HepG2 (cell line): ENCODE measurements around the gene LRRC3. TPM values are rescaled to one million over a fixed set of nuclear protein-coding genes. Genes with fewer than 3 reads are reported as not detected.

Experiments used
- ATAC-seq: fragments of 200-7000 bp; cut with Tn5 transposase; 3 replicates; pipeline ENCODE4 v1.9.1; 2020; ENCODE audit warnings: mild to moderate bottlenecking, moderate library complexity
- BruUV-seq: library from RNA; stranded (reverse); fragments of 400-500 nt; replicated peaks from 2 replicates; lab custom pipeline; 2021; lab: Mats Ljungman, UMichigan
- CTCF ChIA-PET: fragments of 300-600 bp; formaldehyde crosslinking; extraction: SDS; loops from one replicate; lab custom pipeline; 2021; ENCODE audit warnings: low total read pairs, inconsistent platforms, low intra/inter-chr PET ratio; lab: Yijun Ruan, JAX
- POLR2A ChIA-PET: fragments of 350-600 bp; sonication (Branson Sonifier 250); formaldehyde crosslinking; loops from one replicate; lab custom pipeline; 2020; ENCODE audit warnings: antibody characterized with exemption, inconsistent platforms; lab: Yijun Ruan, JAX
- DNase-seq: peaks from one replicate; pipeline ENCODE4 v3.0.0-alpha.2; 2015; ENCODE audit warnings: low spot score
- FAIRE-seq: peaks from 3 replicates; lab custom pipeline; 2011; peaks lifted over from hg19 to GRCh38; lab: Jason Lieb, UNC
- H2AFZ ChIP-seq: one replicate; pipeline ENCODE4 v1.6.1; 2011; ENCODE audit warnings: low read length, inconsistent platforms
- H3K27ac ChIP-seq: fragments of 300-600 bp; 3 replicates; pipeline ENCODE4 v1.8.0; 2011; ENCODE audit warnings: mixed run types, mild to moderate bottlenecking, mixed read lengths, low read length, inconsistent platforms; ENCODE audit not compliant: insufficient read depth; ENCODE audit errors: extremely low read length
- H3K27me3 ChIP-seq, 2 experiments: fragments of 200-600 bp in 1 of 2; 2 replicates in 1 of 2; 3 replicates in 1 of 2; pipeline versions ENCODE4 v1.6.0 to v1.8.0; 2011; ENCODE audit warnings: low read length in 2 of 2, mild to moderate bottlenecking in 2 of 2, moderate library complexity in 2 of 2, inconsistent platforms in 1 of 2; ENCODE audit not compliant: insufficient read depth in 2 of 2, control insufficient read depth in 1 of 2
- H3K36me3 ChIP-seq, 2 experiments: fragments of 200-600 bp in 1 of 2; replicated peaks in 1 of 2; 2 replicates in 1 of 2; 3 replicates in 1 of 2; pipeline versions ENCODE4 v1.5.1 to v1.8.0; 2011; ENCODE audit warnings: low read length in 2 of 2, inconsistent platforms in 1 of 2; ENCODE audit not compliant: insufficient read depth in 2 of 2, control insufficient read depth in 1 of 2
- H3K4me1 ChIP-seq: 2 replicates; pipeline ENCODE4 v1.5.1; 2012; ENCODE audit warnings: low read length, inconsistent platforms; ENCODE audit not compliant: insufficient read depth
- H3K4me2 ChIP-seq: 2 replicates; pipeline ENCODE4 v1.6.0; 2011; ENCODE audit warnings: low read depth, low read length, inconsistent platforms
- H3K4me3 ChIP-seq, 3 experiments: fragments of 200-600 bp in 1 of 3; sonication (generic), shearing (Covaris generic) in 1 of 3; replicated peaks in 1 of 3; 2 replicates each; pipeline ENCODE4 v1.5.1; 2011 to 2016; ENCODE audit warnings: low read length in 3 of 3, inconsistent platforms in 2 of 3, low read depth in 2 of 3, mild to moderate bottlenecking in 2 of 3, control low read depth in 1 of 3, mixed read lengths in 1 of 3; ENCODE audit not compliant: insufficient read depth in 1 of 3
- H3K79me2 ChIP-seq: one replicate; pipeline ENCODE4 v1.6.1; 2011; ENCODE audit warnings: low read length, inconsistent platforms; ENCODE audit not compliant: insufficient read depth
- H3K9ac ChIP-seq: 2 replicates; pipeline ENCODE4 v1.6.0; 2011; ENCODE audit warnings: mild to moderate bottlenecking, low read depth, low read length, inconsistent platforms; ENCODE audit not compliant: insufficient read depth
- H3K9me3 ChIP-seq: 2 replicates; pipeline ENCODE4 v1.5.1; 2012; ENCODE audit warnings: mild to moderate bottlenecking, low read length
- H4K20me1 ChIP-seq: 2 replicates; pipeline ENCODE4 v1.6.0; 2011; ENCODE audit warnings: inconsistent platforms, mild to moderate bottlenecking, low read length, moderate library complexity; ENCODE audit not compliant: insufficient read depth
- ZC3H13 ChIP-seq: sonication (generic); formaldehyde crosslinking; IDR thresholded peaks from 2 replicates; pipeline ENCODE4 v1.8.1; 2023; ENCODE audit warnings: mild to moderate bottlenecking, missing genetic modification reagents, moderate library complexity
- ZC3H4 ChIP-seq: sonication (generic); formaldehyde crosslinking; IDR thresholded peaks from 2 replicates; pipeline ENCODE4 v1.4.0; 2020; ENCODE audit warnings: missing genetic modification reagents, borderline replicate concordance
- ZKSCAN1 ChIP-seq: fragments of 150-350 bp; IDR thresholded peaks from 2 replicates; pipeline ENCODE4 v1.6.1; 2014; ENCODE audit warnings: low read length
- ZNF263 ChIP-seq: sonication (generic); formaldehyde crosslinking; IDR thresholded peaks from 2 replicates; pipeline ENCODE4 v1.4.0; 2020; ENCODE audit warnings: missing genetic modification reagents
- ZNF629 ChIP-seq: sonication (generic); formaldehyde crosslinking; conservative IDR thresholded peaks from 2 replicates; pipeline ENCODE4 v1.5.0; 2020; ENCODE audit warnings: missing genetic modification reagents
- ZNF761 ChIP-seq: sonication (generic); formaldehyde crosslinking; conservative IDR thresholded peaks from 2 replicates; pipeline ENCODE4 v1.4.0; 2020; ENCODE audit warnings: mild to moderate bottlenecking, missing genetic modification reagents
- WGBS: methylation state at CpG from one replicate; pipeline ENCODE4 v1.1.6; 2017; ENCODE audit warnings: low lambda C conversion rate; 5-methylcytosine and 5-hydroxymethylcytosine counted together
- in situ Hi-C: cut with HindIII; loops from 2 replicates; pipeline ENCODE4 v1.10.0; 2017; ENCODE audit warnings: low pct_unique_long_range_greater_than_20kb; ENCODE audit not compliant: extremely low pct_ligation_motif_present
- intact Hi-C: fragments of 100-400 bp; cut with micrococcal nuclease; formaldehyde crosslinking; loops from one replicate; pipeline ENCODE4 v1.10.0; 2022; ENCODE audit not compliant: unreplicated experiment
- polyA plus RNA-seq, 8 experiments: library from polyadenylated mRNA; depleted of rRNA in 3 of 8; stranded (reverse) in 7 of 8; unstranded in 1 of 8; fragments of >200 nt; fragmentation: Illumina TruSeq in 4 of 8; extraction: Trizol in 4 of 8; gene quantifications; 2 replicates each; pipeline versions ENCODE4 v1.2.1 to v1.2.3, GENCODE V29; 2011 to 2016; ENCODE audit warnings: low read depth in 4 of 8, missing spikeins in 1 of 8, mixed read lengths in 1 of 8; ENCODE audit not compliant: insufficient read depth in 1 of 8
- total RNA-seq, 5 experiments: library from RNA; depleted of rRNA; stranded (reverse); fragments of >200 nt; fragmentation: Illumina TruSeq; extraction: Trizol; gene quantifications; 2 replicates each; pipeline ENCODE4 v1.2.3, GENCODE V29; 2016; ENCODE audit warnings: low read depth in 1 of 5
- TF ChIP-seq, protein P1 (sequence below): sonication (generic); formaldehyde crosslinking; IDR thresholded peaks from 2 replicates; pipeline ENCODE4 v1.4.0; 2020; ENCODE audit warnings: missing genetic modification reagents
- TF ChIP-seq, protein P2 (sequence below), 2 experiments: sonication (generic) in 1 of 2; formaldehyde crosslinking in 1 of 2; IDR thresholded peaks; 2 replicates each; pipeline versions ENCODE4 v1.4.0 to v1.6.1; 2016 to 2020; ENCODE audit warnings: borderline replicate concordance in 1 of 2, low read depth in 1 of 2, mild to moderate bottlenecking in 1 of 2, missing genetic modification reagents in 1 of 2

Gene LRRC3
- total and polyA plus RNA-seq, 2 of the 13 experiments (the other 11 are each of a cell fraction or from before 2014, with no cell fraction given), result 4.8 to 16.5 TPM

DNA sequence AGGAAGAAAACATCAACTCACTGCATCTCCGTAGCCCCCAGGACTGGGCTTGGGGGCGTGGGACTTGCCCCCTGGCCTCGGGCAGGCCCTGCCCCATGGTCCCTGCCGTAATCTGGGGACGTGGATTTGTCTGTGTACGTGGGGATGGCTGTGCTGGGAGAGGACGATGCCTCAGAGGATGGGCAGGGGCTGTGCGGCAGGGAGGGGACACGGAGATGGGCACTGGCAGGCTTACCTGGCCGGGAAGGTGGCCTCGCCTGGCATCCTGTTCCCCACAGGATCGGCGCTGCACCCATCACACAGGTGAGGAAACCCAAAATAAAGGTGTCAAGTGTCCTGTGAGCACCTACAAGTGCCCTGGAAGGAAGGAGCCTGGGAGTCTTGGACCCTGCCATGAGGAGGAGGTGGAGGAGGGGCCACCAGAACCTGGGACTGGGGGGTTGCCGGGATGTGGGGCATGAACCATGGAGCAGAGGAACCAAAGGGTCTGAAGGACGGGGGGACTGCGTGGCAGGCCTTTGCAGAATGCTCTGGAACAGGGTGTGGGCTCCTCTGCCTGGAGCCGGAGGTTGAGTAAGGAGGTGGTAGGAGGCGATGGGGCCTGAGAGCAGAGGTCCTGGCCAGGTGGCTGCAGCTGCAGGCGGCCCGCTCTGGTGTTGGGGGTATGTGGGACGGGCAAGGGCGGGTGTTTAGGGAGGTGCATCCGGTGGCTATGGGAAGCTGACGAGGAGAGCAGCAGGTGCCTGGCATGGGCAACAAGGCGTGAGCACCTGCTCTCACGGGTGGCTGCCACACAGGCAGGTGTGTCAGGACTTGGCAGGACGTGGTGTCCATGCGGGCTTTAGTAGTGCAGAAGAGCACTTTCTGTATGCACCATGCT, 27.8 kb upstream of the LRRC3 start:
- 50% methylated on average over 16 of the region's 28 CpGs for WGBS
- H3K4me2 ChIP-seq, result no peak overlapping the region
- H3K27ac ChIP-seq, result no peak overlapping the region
- peaks cover 6% of the 10 kb centered on the region; the same call in 1 of the 2 replicates for H3K9me3 ChIP-seq
- no peaks in the 10 kb centered on the region for H4K20me1 ChIP-seq
- no peaks in the 10 kb centered on the region for H3K36me3 ChIP-seq
- in situ Hi-C loops, result loop anchor here (5.0 kb wide), 1 partner anchor 50 kb away; no protein-coding TSS in a partner anchor
- no peaks in the 10 kb centered on the region for H3K4me1 ChIP-seq
- no peak for TF ChIP-seq ZC3H4 (CRISPR knock-in tag)
- TF ChIP-seq, all 625 proteins: peak for 0
- ChIA-PET POLR2A (interaction anchor here (1.5 kb wide), 1 partner anchor 89 kb away, joined by 5 read pairs; the partner anchor contains the start of gene CFAP410), CTCF (no interaction called here)
- Histone ChIP-seq H3K27me3 (peaks cover 3 to 18% of the 10 kb centered on the region in 2 experiments; a peak in 3 of 5 replicates), H3K4me3 (no peak overlapping the region), H3K79me2 (no peaks in the 10 kb centered on the region), H2AFZ (no peak overlapping the region), H3K9ac (no peak overlapping the region)
- ATAC-seq, result 0 out of 3 replicates have a peak, but pooled peaks have one; percentile 11
- BruUV-seq, result no TSS peak
- intact Hi-C loops, result no loop called here
- no peak for FAIRE-seq
- no peak for DNase-seq

DNA sequence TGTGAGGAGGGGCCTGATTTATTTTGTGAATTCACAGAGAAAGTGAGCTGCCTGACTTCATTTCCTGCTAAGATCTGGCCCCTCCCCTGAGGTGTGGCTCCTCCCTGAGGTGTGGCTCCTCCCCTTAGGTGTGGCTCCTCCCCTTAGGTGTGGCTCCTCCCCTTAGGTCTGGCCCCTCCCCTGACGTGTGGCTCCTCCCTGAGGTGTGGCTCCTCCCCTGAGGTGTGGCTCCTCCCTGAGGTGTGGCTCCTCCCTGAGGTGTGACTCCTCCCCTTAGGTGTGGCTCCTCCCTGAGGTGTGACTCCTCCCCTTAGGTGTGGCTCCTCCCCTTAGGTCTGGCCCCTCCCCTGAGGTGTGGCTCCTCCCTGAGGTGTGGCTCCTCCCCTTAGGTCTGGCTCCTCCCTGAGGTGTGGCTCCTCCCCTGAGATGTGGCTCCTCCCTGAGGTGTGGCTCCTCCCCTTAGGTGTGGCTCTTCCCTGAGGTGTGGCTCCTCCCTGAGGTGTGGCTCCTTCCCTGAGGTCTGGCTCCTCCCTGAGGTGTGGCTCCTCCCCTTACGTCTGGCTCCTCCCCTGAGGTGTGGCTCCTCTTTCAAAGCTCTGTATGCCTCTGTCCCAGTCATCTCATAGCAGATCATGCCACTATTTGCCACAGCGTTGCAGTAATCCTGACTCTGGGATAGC, 26.9 kb upstream of the LRRC3 start:
- BruUV-seq, result no TSS peak
- Histone ChIP-seq H3K36me3 (no peaks in the 10 kb centered on the region), H3K4me2 (no peak overlapping the region), H3K9me3 (peaks cover 6% of the 10 kb centered on the region; the same call in 1 of the 2 replicates), H4K20me1 (no peaks in the 10 kb centered on the region), H3K4me1 (no peaks in the 10 kb centered on the region), H3K4me3 (no peak overlapping the region), H3K27me3 (peaks cover 3 to 24% of the 10 kb centered on the region in 2 experiments; a peak in 3 of 5 replicates), H3K27ac (no peak overlapping the region)
- 24% methylated on average over 3 of the region's 3 CpGs for WGBS
- ATAC-seq (no peak; the same call in 2 of the 3 replicates), DNase-seq (peak; percentile 26)
- CTCF ChIA-PET, result no interaction called here
- in situ Hi-C loops, result loop anchor here (5.0 kb wide), 1 partner anchor 51 kb away; no protein-coding TSS in a partner anchor
- POLR2A ChIA-PET, result interaction anchor here (1.5 kb wide), 1 partner anchor 90 kb away, joined by 5 read pairs; the partner anchor contains the start of gene CFAP410
- TF ChIP-seq ZNF761 (CRISPR knock-in tag) (no peak), ZKSCAN1 (no peak), ZC3H13 (no peak), ZNF629 (CRISPR knock-in tag) (no peak), ZNF263 (CRISPR knock-in tag) (peak; percentile 62; the same call in 1 of the 2 replicates)
- TF ChIP-seq, protein P1, sequence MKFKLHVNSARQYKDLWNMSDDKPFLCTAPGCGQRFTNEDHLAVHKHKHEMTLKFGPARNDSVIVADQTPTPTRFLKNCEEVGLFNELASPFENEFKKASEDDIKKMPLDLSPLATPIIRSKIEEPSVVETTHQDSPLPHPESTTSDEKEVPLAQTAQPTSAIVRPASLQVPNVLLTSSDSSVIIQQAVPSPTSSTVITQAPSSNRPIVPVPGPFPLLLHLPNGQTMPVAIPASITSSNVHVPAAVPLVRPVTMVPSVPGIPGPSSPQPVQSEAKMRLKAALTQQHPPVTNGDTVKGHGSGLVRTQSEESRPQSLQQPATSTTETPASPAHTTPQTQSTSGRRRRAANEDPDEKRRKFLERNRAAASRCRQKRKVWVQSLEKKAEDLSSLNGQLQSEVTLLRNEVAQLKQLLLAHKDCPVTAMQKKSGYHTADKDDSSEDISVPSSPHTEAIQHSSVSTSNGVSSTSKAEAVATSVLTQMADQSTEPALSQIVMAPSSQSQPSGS, result no peak
- TF ChIP-seq, protein P2, sequence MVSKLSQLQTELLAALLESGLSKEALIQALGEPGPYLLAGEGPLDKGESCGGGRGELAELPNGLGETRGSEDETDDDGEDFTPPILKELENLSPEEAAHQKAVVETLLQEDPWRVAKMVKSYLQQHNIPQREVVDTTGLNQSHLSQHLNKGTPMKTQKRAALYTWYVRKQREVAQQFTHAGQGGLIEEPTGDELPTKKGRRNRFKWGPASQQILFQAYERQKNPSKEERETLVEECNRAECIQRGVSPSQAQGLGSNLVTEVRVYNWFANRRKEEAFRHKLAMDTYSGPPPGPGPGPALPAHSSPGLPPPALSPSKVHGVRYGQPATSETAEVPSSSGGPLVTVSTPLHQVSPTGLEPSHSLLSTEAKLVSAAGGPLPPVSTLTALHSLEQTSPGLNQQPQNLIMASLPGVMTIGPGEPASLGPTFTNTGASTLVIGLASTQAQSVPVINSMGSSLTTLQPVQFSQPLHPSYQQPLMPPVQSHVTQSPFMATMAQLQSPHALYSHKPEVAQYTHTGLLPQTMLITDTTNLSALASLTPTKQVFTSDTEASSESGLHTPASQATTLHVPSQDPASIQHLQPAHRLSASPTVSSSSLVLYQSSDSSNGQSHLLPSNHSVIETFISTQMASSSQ (IDR thresholded peaks at IDR 0.05; ENCODE audit: low read depth), result no peak
- TF ChIP-seq, protein P2 (CRISPR knock-in tag; IDR thresholded peaks at IDR 0.05; ENCODE audit: borderline replicate concordance), result no peak
- TF ChIP-seq, all 625 proteins: peak for 1
- Histone ChIP-seq H2AFZ (no peak overlapping the region), H3K79me2 (no peaks in the 10 kb centered on the region), H3K9ac (no peak overlapping the region)
- intact Hi-C loops, result no loop called here
- FAIRE-seq, result no peak
